CD14-positive monocyte (primary cell): ENCODE results near the gene TRABD2B. TPM values are rescaled to one million over a fixed set of nuclear protein-coding genes. Genes with fewer than 3 reads are reported as not detected.

Experiments used
- DNase-seq, 3 donors: peaks; one replicate each; pipeline ENCODE4 v3.0.0-alpha.2; 2011 to 2022
- H2AFZ ChIP-seq: 2 replicates; pipeline ENCODE4 v1.6.0; 2012; ENCODE audit warnings: mild to moderate bottlenecking, low read depth, low read length, inconsistent platforms; ENCODE audit not compliant: insufficient read depth, poor library complexity, severe bottlenecking
- H3K27ac ChIP-seq, 2 donors: 1 replicate in 1 of 2; 2 replicates in 1 of 2; pipeline ENCODE4 v1.5.1; 2012 to 2013; ENCODE audit warnings: low read length in 2 of 2, control low read depth in 1 of 2, inconsistent platforms in 1 of 2, low read depth in 1 of 2, mild to moderate bottlenecking in 1 of 2
- H3K27me3 ChIP-seq, 2 donors: one replicate each; pipeline versions ENCODE4 v1.6.0 to v1.6.1; 2011 to 2013; ENCODE audit warnings: low read length in 2 of 2; ENCODE audit not compliant: control insufficient read depth in 2 of 2, insufficient read depth in 2 of 2
- H3K36me3 ChIP-seq, 2 donors: replicated peaks in 1 of 2; 1 replicate in 1 of 2; 2 replicates in 1 of 2; pipeline versions ENCODE4 v1.5.1 to v1.6.1; 2012 to 2013; ENCODE audit warnings: low read length in 2 of 2, control low read depth in 1 of 2, inconsistent platforms in 1 of 2, mild to moderate bottlenecking in 1 of 2; ENCODE audit not compliant: insufficient read depth in 2 of 2, control insufficient read depth in 1 of 2
- H3K4me1 ChIP-seq, 2 donors: 1 replicate in 1 of 2; 2 replicates in 1 of 2; pipeline versions ENCODE4 v1.5.1 to v1.6.1; 2012 to 2013; ENCODE audit warnings: low read length in 2 of 2, control low read depth in 1 of 2, inconsistent platforms in 1 of 2, mild to moderate bottlenecking in 1 of 2, moderate library complexity in 1 of 2; ENCODE audit not compliant: insufficient read depth in 2 of 2, control insufficient read depth in 1 of 2
- H3K4me2 ChIP-seq: replicated peaks from 2 replicates; pipeline ENCODE3; 2012; ENCODE audit warnings: low read length, moderate library complexity, mild to moderate bottlenecking; ENCODE audit not compliant: poor library complexity, severe bottlenecking; ENCODE audit errors: extremely low read depth
- H3K4me3 ChIP-seq, 3 experiments: fragments of 200-600 bp in 1 of 3; sonication (generic) in 1 of 3; replicated peaks in 1 of 3; 1 replicate in 2 of 3; 2 replicates in 1 of 3; pipeline ENCODE4 v1.5.1; 2011 to 2013; ENCODE audit warnings: low read length in 3 of 3, mild to moderate bottlenecking in 3 of 3, control low read depth in 2 of 3, low read depth in 2 of 3, inconsistent platforms in 1 of 3, moderate library complexity in 1 of 3
- H3K79me2 ChIP-seq: 2 replicates; pipeline ENCODE4 v1.6.0; 2012; ENCODE audit warnings: mild to moderate bottlenecking, control low read depth, inconsistent platforms, low read length, moderate library complexity; ENCODE audit not compliant: insufficient read depth
- H3K9ac ChIP-seq: 2 replicates; pipeline ENCODE4 v1.6.0; 2017; ENCODE audit warnings: low read length, mild to moderate bottlenecking; ENCODE audit not compliant: insufficient read depth, poor library complexity, severe bottlenecking
- H3K9me3 ChIP-seq, 2 donors: replicated peaks in 1 of 2; 1 replicate in 1 of 2; 2 replicates in 1 of 2; pipeline versions ENCODE4 v1.5.1 to v1.6.1; 2012 to 2013; ENCODE audit warnings: low read length in 2 of 2, control low read depth in 1 of 2; ENCODE audit not compliant: control insufficient read depth in 1 of 2, insufficient read depth in 1 of 2
- H4K20me1 ChIP-seq: 2 replicates; pipeline ENCODE4 v1.6.0; 2012; ENCODE audit warnings: mild to moderate bottlenecking, low read length, control low read depth, moderate library complexity; ENCODE audit not compliant: insufficient read depth
- H3K27ac Mint-ChIP-seq, 7 donors: one replicate each; pipeline ENCODE4 v1.8.0; 2020; ENCODE audit warnings: mild to moderate bottlenecking in 7 of 7, mixed read lengths in 7 of 7, moderate library complexity in 6 of 7, inconsistent platforms in 2 of 7
- H3K27me3 Mint-ChIP-seq, 3 donors: one replicate each; pipeline ENCODE4 v1.8.0; 2021 to 2022; ENCODE audit warnings: low read depth in 3 of 3, mild to moderate bottlenecking in 3 of 3, mixed read lengths in 3 of 3, moderate library complexity in 3 of 3, inconsistent platforms in 1 of 3
- H3K36me3 Mint-ChIP-seq, 2 donors: one replicate each; pipeline ENCODE4 v1.8.0; 2020; ENCODE audit warnings: mixed read lengths in 2 of 2, inconsistent platforms in 1 of 2, mild to moderate bottlenecking in 1 of 2
- H3K4me1 Mint-ChIP-seq: one replicate; pipeline ENCODE4 v1.8.0; 2020; ENCODE audit warnings: mild to moderate bottlenecking, mixed read lengths
- H3K4me3 Mint-ChIP-seq, 2 donors: one replicate each; pipeline ENCODE4 v1.8.0; 2020; ENCODE audit warnings: mild to moderate bottlenecking in 2 of 2, mixed read lengths in 2 of 2, moderate library complexity in 1 of 2
- H3K9me3 Mint-ChIP-seq, 7 donors: one replicate each; pipeline ENCODE4 v1.8.0; 2020 to 2022; ENCODE audit warnings: mixed read lengths in 7 of 7, mild to moderate bottlenecking in 6 of 7, moderate library complexity in 6 of 7, inconsistent platforms in 2 of 7
- CTCF ChIP-seq: fragments of 200-600 bp; IDR thresholded peaks from one replicate; pipeline ENCODE4 v1.8.0; 2022; ENCODE audit warnings: antibody characterized with exemption, mild to moderate bottlenecking
- WGBS: methylation state at CpG from one replicate; pipeline ENCODE4 v1.1.5; 2013; ENCODE audit warnings: missing lambda C conversion rate; ENCODE audit not compliant: insufficient coverage; 5-methylcytosine and 5-hydroxymethylcytosine counted together
- intact Hi-C, 2 donors: fragments of 100-400 bp; cut with micrococcal nuclease; formaldehyde crosslinking; loops; one replicate each; pipeline versions ENCODE4 v1.15.0 to v1.15.1; 2023
- polyA plus RNA-seq, 3 donors: library from polyadenylated mRNA; depleted of rRNA in 1 of 3; unstranded in 2 of 3; stranded (reverse) in 1 of 3; fragments of 300-500 nt in 2 of 3; fragments of >200 nt in 1 of 3; fragmentation: Illumina TruSeq in 2 of 3; gene quantifications; 1 replicate in 2 of 3; 2 replicates in 1 of 3; pipeline ENCODE4 v1.2.3, GENCODE V29; 2012 to 2021

TRABD2B gene
- polyA plus RNA-seq, 3 donors: not detected

- no peak overlapping the region for H2AFZ ChIP-seq
- peak overlapping the region in 1 of 2 donors; percentile 40 for H3K4me3 Mint-ChIP-seq
- H4K20me1 ChIP-seq: no peaks in the 10 kb centered on the region
- H3K27me3 ChIP-seq: peaks cover 4 to 8% of the 10 kb centered on the region in 2 donors
- no peak overlapping the region for H3K4me3 ChIP-seq
- intact Hi-C loops: no loop called here
- H3K4me1 Mint-ChIP-seq: no peaks in the 10 kb centered on the region
- H3K79me2 ChIP-seq: no peaks in the 10 kb centered on the region
- 45% methylated on average over 5 of the region's 8 CpGs for WGBS
- no peaks in the 10 kb centered on the region for H3K36me3 ChIP-seq
- no peaks in the 10 kb centered on the region for H3K9me3 ChIP-seq
- peaks cover 9 to 22% (median 14%) of the 10 kb centered on the region in 3 donors for H3K27me3 Mint-ChIP-seq
- peaks cover 2 to 15% (median 4%) of the 10 kb centered on the region in 7 donors for H3K9me3 Mint-ChIP-seq
- DNase-seq: peak in 1 of 3 donors; percentile 0
- H3K4me2 ChIP-seq: no peak overlapping the region
- H3K36me3 Mint-ChIP-seq: no peaks in the 10 kb centered on the region
- no peaks in the 10 kb centered on the region for H3K4me1 ChIP-seq
- peak; percentile 70 for TF ChIP-seq CTCF
- no peak overlapping the region for H3K27ac Mint-ChIP-seq
- H3K27ac ChIP-seq: no peak overlapping the region
- no peak overlapping the region for H3K9ac ChIP-seq
Measured at GRCh38 chr1:47738560-47739182, 258.5 kb downstream of the TRABD2B start.

- 100% methylated on average over 2 of the region's 4 CpGs for WGBS
- H3K27ac ChIP-seq: no peak overlapping the region
- intact Hi-C loops: no loop called here
- H3K4me1 Mint-ChIP-seq: no peaks in the 10 kb centered on the region
- no peak for TF ChIP-seq CTCF
- no peaks in the 10 kb centered on the region for H3K36me3 ChIP-seq
- H3K36me3 Mint-ChIP-seq: no peaks in the 10 kb centered on the region
- H3K9ac ChIP-seq: no peak overlapping the region
- H2AFZ ChIP-seq: no peak overlapping the region
- H3K4me1 ChIP-seq: no peaks in the 10 kb centered on the region
- H3K9me3 Mint-ChIP-seq: no peaks in the 10 kb centered on the region
- no peaks in the 10 kb centered on the region for H4K20me1 ChIP-seq
- peaks cover 0 to 5% of the 10 kb centered on the region in 2 donors for H3K27me3 ChIP-seq
- peaks cover 8 to 24% (median 10%) of the 10 kb centered on the region in 3 donors for H3K27me3 Mint-ChIP-seq
- H3K4me3 Mint-ChIP-seq: no peak overlapping the region
- H3K4me3 ChIP-seq: no peak overlapping the region
- no peaks in the 10 kb centered on the region for H3K79me2 ChIP-seq
- H3K4me2 ChIP-seq: no peak overlapping the region
- no peaks in the 10 kb centered on the region for H3K9me3 ChIP-seq
- no peak for DNase-seq
- no peak overlapping the region for H3K27ac Mint-ChIP-seq
Measured at GRCh38 chr1:47732489-47732888, 264.7 kb downstream of the TRABD2B start.
